Lung (tissue), 12 donors: ENCODE data around the gene CIAO2B. TPM values are rescaled to one million over a fixed set of nuclear protein-coding genes. Genes with fewer than 3 reads are reported as not detected.

Source experiments
- ATAC-seq: fragments of 200-7000 bp; cut with Tn5 transposase; one replicate; pipeline ENCODE4 v1.9.1; 2020; ENCODE audit warnings: moderate number of reproducible peaks; ENCODE audit not compliant: insufficient read depth, low FRiP score
- DNase-seq, 3 donors: peaks; one replicate each; pipeline ENCODE4 v3.0.0-alpha.2; 2013 to 2017
- H3K27ac ChIP-seq, 2 donors: one replicate each; pipeline ENCODE4 v1.5.1; 2013; ENCODE audit warnings: mild to moderate bottlenecking in 2 of 2, moderate library complexity in 2 of 2, control low read depth in 1 of 2, inconsistent platforms in 1 of 2, low read depth in 1 of 2, low read length in 1 of 2
- H3K27me3 ChIP-seq, 3 donors: one replicate each; pipeline ENCODE4 v1.5.1; 2013; ENCODE audit warnings: low read length in 2 of 3; ENCODE audit not compliant: control insufficient read depth in 3 of 3, insufficient read depth in 3 of 3
- H3K36me3 ChIP-seq, 4 donors: one replicate each; pipeline ENCODE4 v1.5.1; 2013; ENCODE audit warnings: low read length in 4 of 4, mild to moderate bottlenecking in 1 of 4, moderate library complexity in 1 of 4; ENCODE audit not compliant: control insufficient read depth in 4 of 4, insufficient read depth in 4 of 4
- H3K4me1 ChIP-seq, 5 donors: one replicate each; pipeline ENCODE4 v1.5.1; 2013; ENCODE audit warnings: low read length in 5 of 5, mild to moderate bottlenecking in 2 of 5, moderate library complexity in 1 of 5; ENCODE audit not compliant: control insufficient read depth in 5 of 5, insufficient read depth in 5 of 5
- H3K4me3 ChIP-seq: one replicate; pipeline ENCODE4 v1.5.1; 2013; ENCODE audit warnings: mild to moderate bottlenecking, control low read depth, moderate library complexity
- H3K9ac ChIP-seq, 2 donors: one replicate each; pipeline ENCODE4 v1.5.1; 2013; ENCODE audit warnings: low read length in 2 of 2, control low read depth in 1 of 2; ENCODE audit not compliant: insufficient read depth in 1 of 2
- H3K9me3 ChIP-seq, 4 donors: one replicate each; pipeline ENCODE4 v1.5.1; 2013; ENCODE audit warnings: low read length in 3 of 4, mild to moderate bottlenecking in 1 of 4, moderate library complexity in 1 of 4; ENCODE audit not compliant: control insufficient read depth in 4 of 4, insufficient read depth in 3 of 4
- CTCF ChIP-seq: IDR thresholded peaks from 2 replicates; pipeline ENCODE4 v1.5.1; 2012; ENCODE audit warnings: mild to moderate bottlenecking; ENCODE audit errors: control extremely low read depth, extremely low read depth
- WGBS, 2 donors: extraction: QIAGEN DNeasy Blood & Tissue Kit; methylation state at CpG; one replicate each; pipeline ENCODE4 v1.1.7; 2013; 5-methylcytosine and 5-hydroxymethylcytosine counted together
- polyA plus RNA-seq, 2 donors: library from polyadenylated mRNA; stranded (reverse); fragments of 200-250 nt; gene quantifications; one replicate each; pipeline ENCODE4 v1.2.1, GENCODE V29; 2013
- total RNA-seq, 2 donors: library from RNA; depleted of rRNA in 1 of 2; stranded (reverse); fragments of >200 nt in 1 of 2; gene quantifications; one replicate each; pipeline ENCODE4 v1.2.1, GENCODE V29; 2014 to 2021
- donor health status: control.
- donor health status: control.
- donor health status: Bipolar disorder and iron deficiency.
- donor health status: healthy.
- donor health status: DM: yes; HTN: yes; CAD: no.

CIAO2B gene
- total and polyA plus RNA-seq, 4 donors = 48.8 to 257 (median 159) TPM

GRCh38 chr16:66953462-66954096 is 19.4 kb upstream of the CIAO2B start:
- no peak for ATAC-seq
- TF ChIP-seq CTCF = no peak
- Histone ChIP-seq H3K4me3 (no peak overlapping the region), H3K27me3 (peaks cover 0 to 29% (median 22%) of the 10 kb centered on the region in 3 donors), H3K36me3 (no peaks in the 10 kb centered on the region), H3K4me1 (peaks cover 0 to 8% (median 3%) of the 10 kb centered on the region in 5 donors), H3K27ac (no peak overlapping the region), H3K9ac (no peak overlapping the region), H3K9me3 (no peaks in the 10 kb centered on the region)
- WGBS, 2 donors = 82 to 85% methylated on average over 10 of the region's 10 CpGs
- DNase-seq = no peak

GRCh38 chr16:66952430-66953110 is 18.4 kb upstream of the CIAO2B start:
- TF ChIP-seq CTCF = no peak
- Histone ChIP-seq H3K9me3 (no peaks in the 10 kb centered on the region), H3K9ac (no peak overlapping the region), H3K36me3 (no peaks in the 10 kb centered on the region), H3K4me3 (no peak overlapping the region), H3K27me3 (peaks cover 0 to 37% (median 25%) of the 10 kb centered on the region in 3 donors), H3K27ac (no peak overlapping the region), H3K4me1 (peaks cover 0 to 18% (median 5%) of the 10 kb centered on the region in 5 donors)
- ATAC-seq (no peak), DNase-seq (no peak)
- 86 to 93% methylated on average over 7 of the region's 7 CpGs for whole genome bisulfite sequencing, 2 donors

GRCh38 chr16:66950971-66951790 is 17.0 kb upstream of the CIAO2B start:
- DNase-seq (no peak), ATAC-seq (no peak)

More at GRCh38 chr16:66950971-66951790, 17.0 kb upstream of the CIAO2B start:
- no peak overlapping the region for H3K27ac ChIP-seq
- no peak overlapping the region for H3K4me3 ChIP-seq
- peaks cover 0 to 37% (median 25%) of the 10 kb centered on the region in 3 donors for H3K27me3 ChIP-seq
- peaks cover 0 to 21% (median 6%) of the 10 kb centered on the region in 5 donors for H3K4me1 ChIP-seq
- no peaks in the 10 kb centered on the region for H3K36me3 ChIP-seq
- no peak for TF ChIP-seq CTCF
- no peak overlapping the region for H3K9ac ChIP-seq
- H3K9me3 ChIP-seq = no peaks in the 10 kb centered on the region
- 81 to 88% methylated on average over 4 of the region's 4 CpGs for WGBS, 2 donors
